Keratinocyte (primary cell): ENCODE data around the gene SHISA5.

Experiments
- EZH2 ChIP-seq: IDR thresholded peaks from one replicate; pipeline ENCODE4 v1.6.1; 2012; ENCODE audit warnings: inconsistent platforms, mild to moderate bottlenecking, low read length, moderate library complexity
- TF ChIP-seq, protein P1 (sequence below), 3 experiments: IDR thresholded peaks in 1 of 3; conservative IDR thresholded peaks in 1 of 3; optimal IDR thresholded peaks in 1 of 3; 2 replicates in 2 of 3; 3 replicates in 1 of 3; pipeline versions ENCODE3 to v1.5.1; 2011; ENCODE audit warnings: low read length in 3 of 3, mild to moderate bottlenecking in 3 of 3, moderate library complexity in 2 of 3, control low read depth in 1 of 3, inconsistent platforms in 1 of 3; ENCODE audit not compliant: insufficient read depth in 2 of 3; ENCODE audit errors: extremely low read depth in 1 of 3

DNA sequence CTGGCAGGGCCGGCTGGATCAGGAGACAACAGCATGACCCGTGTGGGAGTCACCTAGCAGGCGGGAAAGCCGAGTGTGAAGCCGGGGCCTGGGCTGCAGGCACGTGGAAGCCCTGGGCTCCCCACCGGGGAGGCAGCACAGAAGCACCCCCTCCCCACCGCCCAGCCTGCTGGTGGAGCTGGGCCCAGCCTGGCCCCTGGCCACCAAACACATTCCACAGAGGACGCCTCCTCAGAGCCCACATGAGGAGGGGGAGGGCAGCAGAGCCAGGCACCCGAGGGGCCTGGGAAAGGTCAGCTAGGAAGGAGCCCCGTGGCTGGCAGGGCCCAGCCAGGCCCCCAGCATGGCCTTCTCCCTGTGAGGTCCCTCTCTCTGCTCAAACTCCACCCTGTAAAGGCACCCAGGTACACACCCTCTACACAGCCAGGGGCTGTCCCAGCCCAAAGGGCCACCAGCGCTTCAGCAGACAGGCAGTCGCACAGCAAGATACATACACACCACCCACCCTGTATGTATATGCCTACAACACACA, 78.6 kb downstream of the SHISA5 start:
- TF ChIP-seq EZH2: no peak
- TF ChIP-seq, protein P1, sequence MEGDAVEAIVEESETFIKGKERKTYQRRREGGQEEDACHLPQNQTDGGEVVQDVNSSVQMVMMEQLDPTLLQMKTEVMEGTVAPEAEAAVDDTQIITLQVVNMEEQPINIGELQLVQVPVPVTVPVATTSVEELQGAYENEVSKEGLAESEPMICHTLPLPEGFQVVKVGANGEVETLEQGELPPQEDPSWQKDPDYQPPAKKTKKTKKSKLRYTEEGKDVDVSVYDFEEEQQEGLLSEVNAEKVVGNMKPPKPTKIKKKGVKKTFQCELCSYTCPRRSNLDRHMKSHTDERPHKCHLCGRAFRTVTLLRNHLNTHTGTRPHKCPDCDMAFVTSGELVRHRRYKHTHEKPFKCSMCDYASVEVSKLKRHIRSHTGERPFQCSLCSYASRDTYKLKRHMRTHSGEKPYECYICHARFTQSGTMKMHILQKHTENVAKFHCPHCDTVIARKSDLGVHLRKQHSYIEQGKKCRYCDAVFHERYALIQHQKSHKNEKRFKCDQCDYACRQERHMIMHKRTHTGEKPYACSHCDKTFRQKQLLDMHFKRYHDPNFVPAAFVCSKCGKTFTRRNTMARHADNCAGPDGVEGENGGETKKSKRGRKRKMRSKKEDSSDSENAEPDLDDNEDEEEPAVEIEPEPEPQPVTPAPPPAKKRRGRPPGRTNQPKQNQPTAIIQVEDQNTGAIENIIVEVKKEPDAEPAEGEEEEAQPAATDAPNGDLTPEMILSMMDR (optimal IDR thresholded peaks at IDR 0.05 in 1 of 3, IDR thresholded peaks at IDR 0.05 in 1 of 3, conservative IDR thresholded peaks at IDR 0.05 in 1 of 3; ENCODE audit: extremely low read depth in 1 of 3, insufficient read depth in 2 of 3, low read length in 3 of 3): no peak
